ENCODE data around the gene SH3BGRL. TPM values are rescaled to one million over a fixed set of nuclear protein-coding genes. Genes with fewer than 3 reads are reported as not detected.

Gene SH3BGRL
- polyA plus RNA-seq (2013, experiment 1 of 2): 81.4 TPM
- 88.3 TPM for polyA plus RNA-seq (2013, experiment 2 of 2)

GRCh38 chrX:81201671-81202455 lies at the start of gene SH3BGRL, which contains the start of gene HMGN5:
Gene SH3BGRL, plus strand, starts transcription at chrX:81202102. Its CDS starts 99 bp downstream, at chrX:81202201.
Gene HMGN5, minus strand, starts transcription at chrX:81201913. Its CDS starts 80,364 bp downstream, at chrX:81121549.
- Histone ChIP-seq H3K36me3 (ENCODE audit: control insufficient read depth, insufficient read depth, low read length) (peaks cover 10% of the 10 kb centered on the region), H3K4me3 (ENCODE audit: extremely low read depth, insufficient read depth, low read length, poor library complexity, severe bottlenecking) (peak within 1 kb of the TSS; percentile 54), H3K4me1 (ENCODE audit: control insufficient read depth, insufficient read depth, low read length, poor library complexity, severe bottlenecking) (no peaks in the 10 kb centered on the region), H3K9me3 (ENCODE audit: control insufficient read depth, low read length) (no peaks in the 10 kb centered on the region), H3K27ac (ENCODE audit: low read depth, low read length, severe bottlenecking) (peak within 1 kb of the TSS; percentile 81)
- 0 to 2% methylated on average over 7 to 8 of the region's 23 CpGs for WGBS, 2 experiments (ENCODE audit: insufficient coverage in 2 of 2)

GRCh38 chrX:81168391-81168790 lies 33.5 kb upstream of the SH3BGRL start:
- H3K9me3 ChIP-seq (ENCODE audit: control insufficient read depth, low read length): no peaks in the 10 kb centered on the region
- no peak overlapping the region for H3K27ac ChIP-seq (ENCODE audit: low read depth, low read length, severe bottlenecking)
- H3K36me3 ChIP-seq (ENCODE audit: control insufficient read depth, insufficient read depth, low read length): no peaks in the 10 kb centered on the region
- WGBS, 2 experiments (ENCODE audit: insufficient coverage in 2 of 2): 75% methylated on average over 1 of the region's 3 CpGs; no CpG with 5 or more reads in 1 of the 2 experiments
- H3K4me1 ChIP-seq (ENCODE audit: control insufficient read depth, insufficient read depth, low read length, poor library complexity, severe bottlenecking): no peaks in the 10 kb centered on the region
- H3K4me3 ChIP-seq (ENCODE audit: extremely low read depth, insufficient read depth, low read length, poor library complexity, severe bottlenecking): no peak overlapping the region

- no peaks in the 10 kb centered on the region for H3K4me1 ChIP-seq (ENCODE audit: control insufficient read depth, insufficient read depth, low read length, poor library complexity, severe bottlenecking)
- no CpG with 5 or more reads among the region's 1 CpG for WGBS, 2 experiments (ENCODE audit: insufficient coverage in 2 of 2)
Observed at GRCh38 chrX:81174286-81174685, 27.6 kb upstream of the SH3BGRL start.

GRCh38 chrX:81195259-81195658 lies 6.6 kb upstream of the SH3BGRL start:
- Histone ChIP-seq H3K27ac (ENCODE audit: low read depth, low read length, severe bottlenecking) (no peak overlapping the region), H3K9me3 (ENCODE audit: control insufficient read depth, low read length) (no peaks in the 10 kb centered on the region), H3K36me3 (ENCODE audit: control insufficient read depth, insufficient read depth, low read length) (no peaks in the 10 kb centered on the region), H3K4me1 (ENCODE audit: control insufficient read depth, insufficient read depth, low read length, poor library complexity, severe bottlenecking) (no peaks in the 10 kb centered on the region), H3K4me3 (ENCODE audit: extremely low read depth, insufficient read depth, low read length, poor library complexity, severe bottlenecking) (no peak overlapping the region)
- no CpG with 5 or more reads among the region's 2 CpGs for WGBS, 2 experiments (ENCODE audit: insufficient coverage in 2 of 2)

More at GRCh38 chrX:81174286-81174685, 27.6 kb upstream of the SH3BGRL start:
- no peak overlapping the region for H3K27ac ChIP-seq (ENCODE audit: low read depth, low read length, severe bottlenecking)
- H3K36me3 ChIP-seq (ENCODE audit: control insufficient read depth, insufficient read depth, low read length): no peaks in the 10 kb centered on the region
- H3K4me3 ChIP-seq (ENCODE audit: extremely low read depth, insufficient read depth, low read length, poor library complexity, severe bottlenecking): no peak overlapping the region
- no peaks in the 10 kb centered on the region for H3K9me3 ChIP-seq (ENCODE audit: control insufficient read depth, low read length)

GRCh38 chrX:81195712-81196111 lies 6.2 kb upstream of the SH3BGRL start:
- no peak overlapping the region for H3K4me3 ChIP-seq (ENCODE audit: extremely low read depth, insufficient read depth, low read length, poor library complexity, severe bottlenecking)
- no peaks in the 10 kb centered on the region for H3K9me3 ChIP-seq (ENCODE audit: control insufficient read depth, low read length)
- no peaks in the 10 kb centered on the region for H3K4me1 ChIP-seq (ENCODE audit: control insufficient read depth, insufficient read depth, low read length, poor library complexity, severe bottlenecking)
- no peaks in the 10 kb centered on the region for H3K36me3 ChIP-seq (ENCODE audit: control insufficient read depth, insufficient read depth, low read length)
- 0% methylated on average over 1 of the region's 5 CpGs; no CpG with 5 or more reads in 1 of the 2 experiments for WGBS, 2 experiments (ENCODE audit: insufficient coverage in 2 of 2)
- H3K27ac ChIP-seq (ENCODE audit: low read depth, low read length, severe bottlenecking): no peak overlapping the region

GRCh38 chrX:81201071-81201470 lies 831 bp upstream of the SH3BGRL start:
- Histone ChIP-seq H3K4me1 (ENCODE audit: control insufficient read depth, insufficient read depth, low read length, poor library complexity, severe bottlenecking) (no peaks in the 10 kb centered on the region), H3K4me3 (ENCODE audit: extremely low read depth, insufficient read depth, low read length, poor library complexity, severe bottlenecking) (peak overlapping the region; percentile 54), H3K27ac (ENCODE audit: low read depth, low read length, severe bottlenecking) (peak overlapping the region; percentile 81), H3K36me3 (ENCODE audit: control insufficient read depth, insufficient read depth, low read length) (peaks cover 10% of the 10 kb centered on the region), H3K9me3 (ENCODE audit: control insufficient read depth, low read length) (no peaks in the 10 kb centered on the region)
- WGBS, 2 experiments (ENCODE audit: insufficient coverage in 2 of 2): no CpG with 5 or more reads among the region's 1 CpG

- Histone ChIP-seq H3K36me3 (ENCODE audit: control insufficient read depth, insufficient read depth, low read length) (peaks cover 10% of the 10 kb centered on the region), H3K27ac (ENCODE audit: low read depth, low read length, severe bottlenecking) (peak overlapping the region; percentile 81), H3K9me3 (ENCODE audit: control insufficient read depth, low read length) (no peaks in the 10 kb centered on the region), H3K4me3 (ENCODE audit: extremely low read depth, insufficient read depth, low read length, poor library complexity, severe bottlenecking) (peak overlapping the region; percentile 54), H3K4me1 (ENCODE audit: control insufficient read depth, insufficient read depth, low read length, poor library complexity, severe bottlenecking) (no peaks in the 10 kb centered on the region)
- 2% methylated on average over 5 of the region's 8 CpGs; no CpG with 5 or more reads in 1 of the 2 experiments for WGBS, 2 experiments (ENCODE audit: insufficient coverage in 2 of 2)
Observed at GRCh38 chrX:81202456-81202819, 536 bp downstream of the SH3BGRL start.

- Histone ChIP-seq H3K9me3 (ENCODE audit: control insufficient read depth, low read length) (no peaks in the 10 kb centered on the region), H3K36me3 (ENCODE audit: control insufficient read depth, insufficient read depth, low read length) (peaks cover 10% of the 10 kb centered on the region), H3K27ac (ENCODE audit: low read depth, low read length, severe bottlenecking) (no peak overlapping the region), H3K4me3 (ENCODE audit: extremely low read depth, insufficient read depth, low read length, poor library complexity, severe bottlenecking) (peak overlapping the region; percentile 54), H3K4me1 (ENCODE audit: control insufficient read depth, insufficient read depth, low read length, poor library complexity, severe bottlenecking) (no peaks in the 10 kb centered on the region)
- WGBS, 2 experiments (ENCODE audit: insufficient coverage in 2 of 2): no CpG with 5 or more reads among the region's 1 CpG
Observed at GRCh38 chrX:81202943-81203342, 1.0 kb downstream of the SH3BGRL start.

- peaks cover 10% of the 10 kb centered on the region for H3K36me3 ChIP-seq (ENCODE audit: control insufficient read depth, insufficient read depth, low read length)
- no peak overlapping the region for H3K4me3 ChIP-seq (ENCODE audit: extremely low read depth, insufficient read depth, low read length, poor library complexity, severe bottlenecking)
- no peaks in the 10 kb centered on the region for H3K9me3 ChIP-seq (ENCODE audit: control insufficient read depth, low read length)
- no peaks in the 10 kb centered on the region for H3K4me1 ChIP-seq (ENCODE audit: control insufficient read depth, insufficient read depth, low read length, poor library complexity, severe bottlenecking)
- H3K27ac ChIP-seq (ENCODE audit: low read depth, low read length, severe bottlenecking): no peak overlapping the region
- no CpG with 5 or more reads among the region's 2 CpGs for WGBS, 2 experiments (ENCODE audit: insufficient coverage in 2 of 2)
Observed at GRCh38 chrX:81205551-81205950, 3.6 kb downstream of the SH3BGRL start.

GRCh38 chrX:81206476-81206875 lies 4.6 kb downstream of the SH3BGRL start:
- WGBS, 2 experiments (ENCODE audit: insufficient coverage in 2 of 2): no CpG with 5 or more reads among the region's 1 CpG
- H3K4me3 ChIP-seq (ENCODE audit: extremely low read depth, insufficient read depth, low read length, poor library complexity, severe bottlenecking): no peak overlapping the region
- H3K36me3 ChIP-seq (ENCODE audit: control insufficient read depth, insufficient read depth, low read length): peaks cover 12% of the 10 kb centered on the region
- H3K9me3 ChIP-seq (ENCODE audit: control insufficient read depth, low read length): no peaks in the 10 kb centered on the region
- no peak overlapping the region for H3K27ac ChIP-seq (ENCODE audit: low read depth, low read length, severe bottlenecking)
- no peaks in the 10 kb centered on the region for H3K4me1 ChIP-seq (ENCODE audit: control insufficient read depth, insufficient read depth, low read length, poor library complexity, severe bottlenecking)

- H3K9me3 ChIP-seq (ENCODE audit: control insufficient read depth, low read length): no peaks in the 10 kb centered on the region
- no peak overlapping the region for H3K27ac ChIP-seq (ENCODE audit: low read depth, low read length, severe bottlenecking)
- no peak overlapping the region for H3K4me3 ChIP-seq (ENCODE audit: extremely low read depth, insufficient read depth, low read length, poor library complexity, severe bottlenecking)
- 73% methylated on average over 3 of the region's 8 CpGs; no CpG with 5 or more reads in 1 of the 2 experiments for WGBS, 2 experiments (ENCODE audit: insufficient coverage in 2 of 2)
- H3K36me3 ChIP-seq (ENCODE audit: control insufficient read depth, insufficient read depth, low read length): peaks cover 13% of the 10 kb centered on the region
- no peaks in the 10 kb centered on the region for H3K4me1 ChIP-seq (ENCODE audit: control insufficient read depth, insufficient read depth, low read length, poor library complexity, severe bottlenecking)
Observed at GRCh38 chrX:81208916-81209315, 7.0 kb downstream of the SH3BGRL start.
